ENCODE results near the gene FBXO21.

The FBXO21 gene

DNA sequence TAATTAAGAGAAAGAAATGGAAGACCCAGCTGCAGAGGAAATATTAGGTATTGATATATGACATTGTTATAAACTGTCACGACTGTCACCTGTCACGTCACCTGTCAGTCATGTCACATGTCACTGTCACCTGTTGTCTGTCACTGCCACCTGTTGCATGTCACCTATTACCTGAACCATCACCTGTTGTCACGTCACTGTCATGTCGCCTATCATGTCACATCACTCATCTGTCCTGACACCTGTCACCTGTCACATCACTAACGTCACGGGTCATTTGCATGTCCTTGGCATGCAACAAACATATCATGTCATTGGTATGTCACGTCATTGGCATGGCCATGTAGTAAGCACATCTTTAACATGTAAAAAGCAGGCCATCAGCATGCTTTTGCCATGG, 64.5 kb downstream of the FBXO21 start:
- Histone ChIP-seq H3K36me3 (ENCODE audit: insufficient read depth, low read length) (no peaks in the 10 kb centered on the region), H3K79me2 (ENCODE audit: insufficient read depth, low read length) (no peaks in the 10 kb centered on the region), H3F3A (ENCODE audit: insufficient read depth, low read length) (no peaks in the 10 kb centered on the region; the same call in 1 of the 2 replicates), H3K4me2 (ENCODE audit: low read length) (no peak overlapping the region), H3K27ac (ENCODE audit: low read depth, low read length, poor library complexity, severe bottlenecking) (no peak overlapping the region), H3K9me2 (ENCODE audit: low read depth, low read length) (no peaks in the 10 kb centered on the region), H3K27me3 (ENCODE audit: insufficient read depth, low read length) (no peaks in the 10 kb centered on the region), H3K9me3 (ENCODE audit: low read length) (peaks cover 7% of the 10 kb centered on the region; the same call in 1 of the 2 replicates), H2AFZ (ENCODE audit: low read length) (no peak overlapping the region), H4K20me1 (ENCODE audit: insufficient read depth, low read length) (no peaks in the 10 kb centered on the region), H3K4me3 (ENCODE audit: low read depth, low read length, poor library complexity, severe bottlenecking) (no peak overlapping the region), H3K9ac (ENCODE audit: low read length) (no peak overlapping the region), H3K4me1 (ENCODE audit: insufficient read depth, low read length, severe bottlenecking) (no peaks in the 10 kb centered on the region)
- TF ChIP-seq, protein P1, sequence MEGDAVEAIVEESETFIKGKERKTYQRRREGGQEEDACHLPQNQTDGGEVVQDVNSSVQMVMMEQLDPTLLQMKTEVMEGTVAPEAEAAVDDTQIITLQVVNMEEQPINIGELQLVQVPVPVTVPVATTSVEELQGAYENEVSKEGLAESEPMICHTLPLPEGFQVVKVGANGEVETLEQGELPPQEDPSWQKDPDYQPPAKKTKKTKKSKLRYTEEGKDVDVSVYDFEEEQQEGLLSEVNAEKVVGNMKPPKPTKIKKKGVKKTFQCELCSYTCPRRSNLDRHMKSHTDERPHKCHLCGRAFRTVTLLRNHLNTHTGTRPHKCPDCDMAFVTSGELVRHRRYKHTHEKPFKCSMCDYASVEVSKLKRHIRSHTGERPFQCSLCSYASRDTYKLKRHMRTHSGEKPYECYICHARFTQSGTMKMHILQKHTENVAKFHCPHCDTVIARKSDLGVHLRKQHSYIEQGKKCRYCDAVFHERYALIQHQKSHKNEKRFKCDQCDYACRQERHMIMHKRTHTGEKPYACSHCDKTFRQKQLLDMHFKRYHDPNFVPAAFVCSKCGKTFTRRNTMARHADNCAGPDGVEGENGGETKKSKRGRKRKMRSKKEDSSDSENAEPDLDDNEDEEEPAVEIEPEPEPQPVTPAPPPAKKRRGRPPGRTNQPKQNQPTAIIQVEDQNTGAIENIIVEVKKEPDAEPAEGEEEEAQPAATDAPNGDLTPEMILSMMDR (IDR thresholded peaks at IDR 0.05; ENCODE audit: low read length), result no peak
- no peak for TF ChIP-seq EZH2 (IDR thresholded peaks at IDR 0.05; ENCODE audit: borderline replicate concordance, low read length)

DNA sequence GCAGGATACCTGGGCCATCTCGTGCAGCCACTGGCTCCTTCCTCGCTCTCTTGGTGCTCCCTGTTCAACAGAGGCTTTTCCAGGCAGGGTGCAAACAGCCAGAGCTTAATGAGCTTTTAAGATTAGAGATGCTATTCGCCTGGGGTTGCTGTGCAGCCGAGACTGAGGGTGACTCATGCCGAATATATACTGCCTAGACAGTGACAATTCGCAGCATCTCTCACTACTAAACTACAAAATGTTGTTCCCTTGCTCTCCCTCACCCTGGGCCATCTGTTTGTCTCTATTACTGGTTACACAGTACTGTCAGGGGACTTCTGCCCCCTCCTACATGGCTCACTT, 65.0 kb downstream of the FBXO21 start:
- no peak for TF ChIP-seq EZH2 (IDR thresholded peaks at IDR 0.05; ENCODE audit: borderline replicate concordance, low read length)
- TF ChIP-seq, protein P1 (IDR thresholded peaks at IDR 0.05; ENCODE audit: low read length), result no peak
- Histone ChIP-seq H3F3A (ENCODE audit: insufficient read depth, low read length) (no peaks in the 10 kb centered on the region; the same call in 1 of the 2 replicates), H3K4me3 (ENCODE audit: low read depth, low read length, poor library complexity, severe bottlenecking) (no peak overlapping the region), H3K4me1 (ENCODE audit: insufficient read depth, low read length, severe bottlenecking) (no peaks in the 10 kb centered on the region), H4K20me1 (ENCODE audit: insufficient read depth, low read length) (no peaks in the 10 kb centered on the region), H3K36me3 (ENCODE audit: insufficient read depth, low read length) (no peaks in the 10 kb centered on the region), H3K4me2 (ENCODE audit: low read length) (no peak overlapping the region), H3K79me2 (ENCODE audit: insufficient read depth, low read length) (no peaks in the 10 kb centered on the region), H3K27ac (ENCODE audit: low read depth, low read length, poor library complexity, severe bottlenecking) (no peak overlapping the region), H3K27me3 (ENCODE audit: insufficient read depth, low read length) (no peaks in the 10 kb centered on the region), H2AFZ (ENCODE audit: low read length) (no peak overlapping the region), H3K9me2 (ENCODE audit: low read depth, low read length) (no peaks in the 10 kb centered on the region), H3K9ac (ENCODE audit: low read length) (no peak overlapping the region), H3K9me3 (ENCODE audit: low read length) (peaks cover 7% of the 10 kb centered on the region; the same call in 1 of the 2 replicates)

DNA sequence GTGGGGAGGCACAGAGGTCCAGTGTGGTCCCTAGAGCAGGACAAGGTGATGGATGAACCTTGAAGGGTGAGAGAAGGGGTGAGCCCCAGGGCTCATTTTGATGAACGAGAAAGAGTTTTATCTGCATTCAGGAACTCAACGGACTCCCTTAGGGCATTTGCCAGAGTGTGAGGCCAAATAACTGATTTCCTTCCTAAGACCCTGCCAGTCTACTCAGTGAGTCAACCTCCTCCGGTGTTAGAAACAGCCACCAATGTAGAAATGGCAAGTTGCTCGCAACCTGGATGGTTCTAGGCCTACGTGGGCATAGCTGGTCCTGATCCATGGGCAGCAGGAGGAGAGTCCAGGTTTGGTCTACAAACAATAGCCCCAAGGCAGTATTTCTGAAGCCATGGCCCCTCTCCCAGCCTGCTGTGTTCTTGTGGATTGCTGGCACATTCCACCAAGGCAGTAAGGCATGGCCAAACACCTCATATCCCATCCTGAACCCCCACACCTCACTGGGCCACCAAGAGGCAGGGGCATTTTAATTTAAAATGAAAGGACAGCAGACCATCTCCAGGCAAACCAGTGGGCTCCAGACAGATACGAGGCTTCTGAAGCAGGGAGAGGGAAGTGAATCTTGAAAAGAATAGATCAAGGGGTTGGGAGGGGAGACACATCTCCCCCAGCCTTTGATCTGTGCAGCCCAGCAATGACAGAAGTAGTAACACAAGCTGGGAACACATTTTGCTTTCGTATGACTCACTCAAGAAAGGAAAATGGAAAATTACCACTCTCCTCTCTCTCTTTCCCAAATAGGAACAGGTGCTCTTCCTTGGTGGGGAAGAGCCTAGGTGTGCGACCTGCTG, 65.6 kb downstream of the FBXO21 start:
- Histone ChIP-seq H3K4me2 (ENCODE audit: low read length) (no peak overlapping the region), H3K9me2 (ENCODE audit: low read depth, low read length) (no peaks in the 10 kb centered on the region), H4K20me1 (ENCODE audit: insufficient read depth, low read length) (no peaks in the 10 kb centered on the region), H3K4me1 (ENCODE audit: insufficient read depth, low read length, severe bottlenecking) (no peaks in the 10 kb centered on the region), H3K27me3 (ENCODE audit: insufficient read depth, low read length) (no peaks in the 10 kb centered on the region), H3K9me3 (ENCODE audit: low read length) (peaks cover 7% of the 10 kb centered on the region; the same call in 1 of the 2 replicates), H3F3A (ENCODE audit: insufficient read depth, low read length) (no peaks in the 10 kb centered on the region; the same call in 1 of the 2 replicates), H3K79me2 (ENCODE audit: insufficient read depth, low read length) (no peaks in the 10 kb centered on the region), H3K27ac (ENCODE audit: low read depth, low read length, poor library complexity, severe bottlenecking) (no peak overlapping the region), H3K4me3 (ENCODE audit: low read depth, low read length, poor library complexity, severe bottlenecking) (no peak overlapping the region), H3K9ac (ENCODE audit: low read length) (no peak overlapping the region), H2AFZ (ENCODE audit: low read length) (no peak overlapping the region), H3K36me3 (ENCODE audit: insufficient read depth, low read length) (no peaks in the 10 kb centered on the region)
- no peak for TF ChIP-seq EZH2 (IDR thresholded peaks at IDR 0.05; ENCODE audit: borderline replicate concordance, low read length)
- TF ChIP-seq, protein P1 (IDR thresholded peaks at IDR 0.05; ENCODE audit: low read length), result no peak
